Measurements from ENCODE around the gene SKA3.
"Not testable (repeated sequence)": the region's sequence is repeated elsewhere in the genome, so short reads cannot be mapped to it uniquely, and the experiment has no call there.

SKA3 gene

GRCh38 chr13:21176215-21176981 lies at the start of gene SKA3, which contains the start of gene MRPL57:
SKA3 (minus strand) TSS chr13:21176552; CDS start chr13:21176477, 75 bp downstream.
MRPL57 (plus strand) TSS chr13:21176658; CDS start chr13:21176917, 259 bp downstream.
- no peaks in the 10 kb centered on the region for H3K27me3 Mint-ChIP-seq
- H3K4me3 Mint-ChIP-seq: peak within 1 kb of the TSS; percentile 99 to 100
- H3K9me3 Mint-ChIP-seq: no peaks in the 10 kb centered on the region
- peak within 1 kb of the TSS; percentile 99 for H3K27ac Mint-ChIP-seq
- peak; percentile 95 for DNase-seq
- H3K36me3 Mint-ChIP-seq: peaks cover 3 to 7% of the 10 kb centered on the region in 2 donors
- peaks cover 4 to 19% of the 10 kb centered on the region in 2 donors for H3K4me1 Mint-ChIP-seq
- peak; percentile 93 to 94 for ATAC-seq (replicated peaks)

GRCh38 chr13:21225082-21225481 lies 48.7 kb upstream of the SKA3 start:
- no peak overlapping the region for H3K27ac Mint-ChIP-seq
- DNase-seq (no peak), ATAC-seq (replicated peaks) (no peak)
- no peaks in the 10 kb centered on the region for H3K36me3 Mint-ChIP-seq
- H3K4me1 Mint-ChIP-seq: no peaks in the 10 kb centered on the region
- H3K9me3 Mint-ChIP-seq: peaks cover 8 to 11% of the 10 kb centered on the region in 2 donors
- no peak overlapping the region for H3K4me3 Mint-ChIP-seq
- H3K27me3 Mint-ChIP-seq: no peaks in the 10 kb centered on the region

- DNase-seq: no peak
- Mint-ChIP-seq H3K9me3 (peaks cover 8 to 11% of the 10 kb centered on the region in 2 donors), H3K4me3 (no peak overlapping the region), H3K27ac (no peak overlapping the region), H3K36me3 (no peaks in the 10 kb centered on the region), H3K4me1 (peaks cover 0 to 15% of the 10 kb centered on the region in 2 donors), H3K27me3 (no peaks in the 10 kb centered on the region)
- ATAC-seq (replicated peaks): no peak
Observed at GRCh38 chr13:21221268-21221667, 44.9 kb upstream of the SKA3 start.

- not testable (repeated sequence) for H3K27ac Mint-ChIP-seq, H3K27me3 Mint-ChIP-seq
Observed at GRCh38 chr13:21219716-21220115, 43.4 kb upstream of the SKA3 start.

GRCh38 chr13:21219036-21219381 lies 42.7 kb upstream of the SKA3 start:
- Mint-ChIP-seq H3K4me1 (peaks cover 0 to 15% of the 10 kb centered on the region in 2 donors), H3K36me3 (no peaks in the 10 kb centered on the region), H3K4me3 (no peak overlapping the region), H3K9me3 (peaks cover 8 to 11% of the 10 kb centered on the region in 2 donors), H3K27me3 (no peaks in the 10 kb centered on the region), H3K27ac (no peak overlapping the region)
- DNase-seq (no peak), ATAC-seq (replicated peaks) (peak; percentile 61 to 65)

More at GRCh38 chr13:21219716-21220115, 43.4 kb upstream of the SKA3 start:
- not testable (repeated sequence) for H3K36me3 Mint-ChIP-seq; H3K4me3 Mint-ChIP-seq; ATAC-seq (replicated peaks); DNase-seq
- Mint-ChIP-seq H3K9me3 (peaks cover 8 to 11% of the 10 kb centered on the region in 2 donors), H3K4me1 (peaks cover 0 to 15% of the 10 kb centered on the region in 2 donors)

- ATAC-seq (replicated peaks) (peak; percentile 88 to 92), DNase-seq (no peak)
- Mint-ChIP-seq H3K27me3 (no peaks in the 10 kb centered on the region), H3K4me3 (no peak overlapping the region), H3K9me3 (peaks cover 8 to 11% of the 10 kb centered on the region in 2 donors), H3K36me3 (no peaks in the 10 kb centered on the region), H3K4me1 (peaks cover 0 to 15% of the 10 kb centered on the region in 2 donors), H3K27ac (no peak overlapping the region)
Observed at GRCh38 chr13:21218351-21219035, 42.1 kb upstream of the SKA3 start.

- peaks cover 10 to 13% of the 10 kb centered on the region in 2 donors for H3K27me3 Mint-ChIP-seq
- H3K36me3 Mint-ChIP-seq: peaks cover 5 to 7% of the 10 kb centered on the region in 2 donors
- no peak overlapping the region for H3K27ac Mint-ChIP-seq
- H3K4me1 Mint-ChIP-seq: peaks cover 0 to 15% of the 10 kb centered on the region in 2 donors
- peaks cover 14 to 21% of the 10 kb centered on the region in 2 donors for H3K9me3 Mint-ChIP-seq
- H3K4me3 Mint-ChIP-seq: no peak overlapping the region
- ATAC-seq (replicated peaks) (no peak), DNase-seq (no peak)
Observed at GRCh38 chr13:21216332-21216731, 40.0 kb upstream of the SKA3 start.

- Mint-ChIP-seq H3K27me3 (peaks cover 10 to 13% of the 10 kb centered on the region in 2 donors), H3K9me3 (peaks cover 10 to 18% of the 10 kb centered on the region in 2 donors), H3K4me1 (peaks cover 0 to 20% of the 10 kb centered on the region in 2 donors)
- not testable (repeated sequence) for H3K4me3 Mint-ChIP-seq; H3K36me3 Mint-ChIP-seq; H3K27ac Mint-ChIP-seq; ATAC-seq (replicated peaks); DNase-seq
Observed at GRCh38 chr13:21215419-21215818, 39.1 kb upstream of the SKA3 start.

GRCh38 chr13:21212138-21212775 lies 35.9 kb upstream of the SKA3 start:
- Mint-ChIP-seq H3K27ac (no peak overlapping the region), H3K27me3 (peaks cover 10 to 13% of the 10 kb centered on the region in 2 donors), H3K4me1 (peaks cover 0 to 5% of the 10 kb centered on the region in 2 donors), H3K4me3 (no peak overlapping the region), H3K36me3 (peaks cover 5 to 7% of the 10 kb centered on the region in 2 donors), H3K9me3 (peaks cover 10 to 18% of the 10 kb centered on the region in 2 donors)
- DNase-seq: no peak
- no peak for ATAC-seq (replicated peaks)

- Mint-ChIP-seq H3K4me1 (peaks cover 0 to 5% of the 10 kb centered on the region in 2 donors), H3K27me3 (peaks cover 10 to 13% of the 10 kb centered on the region in 2 donors), H3K27ac (no peak overlapping the region), H3K4me3 (no peak overlapping the region), H3K9me3 (peaks cover 10 to 18% of the 10 kb centered on the region in 2 donors), H3K36me3 (peaks cover 5 to 7% of the 10 kb centered on the region in 2 donors)
- ATAC-seq (replicated peaks) (no peak), DNase-seq (no peak)
Observed at GRCh38 chr13:21208652-21209154, 32.4 kb upstream of the SKA3 start.

GRCh38 chr13:21202767-21203531 lies 26.6 kb upstream of the SKA3 start:
- peaks cover 0 to 4% of the 10 kb centered on the region in 2 donors for H3K36me3 Mint-ChIP-seq
- ATAC-seq (replicated peaks): no peak
- peaks cover 12 to 17% of the 10 kb centered on the region in 2 donors for H3K9me3 Mint-ChIP-seq
- H3K27ac Mint-ChIP-seq: no peak overlapping the region
- H3K27me3 Mint-ChIP-seq: peaks cover 0 to 2% of the 10 kb centered on the region in 2 donors
- no peak for DNase-seq
- no peak overlapping the region for H3K4me3 Mint-ChIP-seq
- H3K4me1 Mint-ChIP-seq: peaks cover 0 to 2% of the 10 kb centered on the region in 2 donors

GRCh38 chr13:21201456-21202190 lies 25.3 kb upstream of the SKA3 start:
- H3K27ac Mint-ChIP-seq; DNase-seq; H3K4me3 Mint-ChIP-seq; H3K4me1 Mint-ChIP-seq; H3K36me3 Mint-ChIP-seq; ATAC-seq (replicated peaks); H3K27me3 Mint-ChIP-seq: not testable (repeated sequence)
- peaks cover 12 to 17% of the 10 kb centered on the region in 2 donors for H3K9me3 Mint-ChIP-seq

GRCh38 chr13:21198391-21198790 lies 22.0 kb upstream of the SKA3 start:
- H3K9me3 Mint-ChIP-seq: peaks cover 12 to 17% of the 10 kb centered on the region in 2 donors
- not testable (repeated sequence) for H3K27ac Mint-ChIP-seq; H3K4me1 Mint-ChIP-seq; DNase-seq; H3K27me3 Mint-ChIP-seq; ATAC-seq (replicated peaks); H3K4me3 Mint-ChIP-seq; H3K36me3 Mint-ChIP-seq

Measured in stimulated activated naive B cell treated with anti-CD40 and anti-IgM and Interleukin-4, amounts not matched to agents 10 μg/mL and 1 μg/mL and 100 μg/mL, for 72 hours (primary cell).